RWPE1 (cell line): ENCODE measurements around the gene ATP8A1.

Source experiments
- CTCF ChIA-PET: fragments of 350-600 bp; sonication (Branson Sonifier 250); formaldehyde crosslinking; extraction: SDS; loops from one replicate; lab custom pipeline; 2021; lab: Yijun Ruan, JAX
- POLR2A ChIA-PET: fragments of 400-600 bp; formaldehyde crosslinking; extraction: SDS; loops from one replicate; lab custom pipeline; 2020; ENCODE audit warnings: antibody characterized with exemption; ENCODE audit not compliant: low non-redundant PET; lab: Yijun Ruan, JAX
- DNase-seq: peaks from one replicate; pipeline ENCODE4 v3.0.0; 2012; ENCODE audit warnings: low spot score
- H3K27ac ChIP-seq: fragments of 450-650 bp; 2 replicates; pipeline ENCODE4 v1.5.1; 2017
- CTCF ChIP-seq: fragments of 450-650 bp; conservative IDR thresholded peaks from 2 replicates; pipeline ENCODE4 v1.5.1; 2017; ENCODE audit warnings: low read depth, mild to moderate bottlenecking

ATP8A1 gene

GRCh38 chr4:42570221-42570620 is 86.7 kb downstream of the ATP8A1 start:
- no peak for TF ChIP-seq CTCF
- no peak overlapping the region for H3K27ac ChIP-seq
- POLR2A ChIA-PET, result no interaction called here
- DNase-seq, result no peak
- CTCF ChIA-PET, result no interaction called here

DNA sequence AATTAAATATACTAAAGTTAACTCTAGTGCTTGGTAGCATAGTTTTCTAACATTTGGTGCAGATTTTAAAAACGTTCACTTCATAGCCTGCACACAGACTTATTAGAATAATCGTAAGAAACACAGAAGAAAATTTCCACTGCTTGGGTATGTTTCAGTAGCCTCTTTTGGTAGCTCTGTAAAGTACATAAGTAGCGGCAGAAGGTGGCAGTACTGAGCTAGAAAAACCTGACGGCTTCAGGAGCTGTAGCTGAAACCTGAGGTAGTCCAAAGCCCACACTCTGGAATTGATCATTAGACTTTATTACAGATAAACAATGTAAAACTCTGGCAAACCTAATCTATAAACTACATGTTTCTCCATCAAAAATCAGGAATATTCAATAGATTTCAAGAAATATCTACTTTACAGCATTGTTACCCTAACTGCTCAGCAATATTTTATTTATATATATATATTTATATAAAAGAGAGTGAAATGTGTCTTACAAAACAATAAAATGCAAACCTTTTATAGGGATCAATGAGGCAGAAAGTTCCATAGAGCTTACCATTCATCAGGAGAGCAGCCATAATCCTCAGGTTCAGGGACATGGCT is 88.2 kb downstream of the ATP8A1 start:
- POLR2A ChIA-PET, result no interaction called here
- TF ChIP-seq CTCF, result peak; percentile 69
- CTCF ChIA-PET, result interaction anchor here (0.6 to 1.4 kb wide), 8 partner anchors 172 to 971 kb away, joined by 3 to 5 read pairs (median 4); no protein-coding TSS in a partner anchor
- H3K27ac ChIP-seq, result no peak overlapping the region
- DNase-seq, result peak; percentile 42

DNA sequence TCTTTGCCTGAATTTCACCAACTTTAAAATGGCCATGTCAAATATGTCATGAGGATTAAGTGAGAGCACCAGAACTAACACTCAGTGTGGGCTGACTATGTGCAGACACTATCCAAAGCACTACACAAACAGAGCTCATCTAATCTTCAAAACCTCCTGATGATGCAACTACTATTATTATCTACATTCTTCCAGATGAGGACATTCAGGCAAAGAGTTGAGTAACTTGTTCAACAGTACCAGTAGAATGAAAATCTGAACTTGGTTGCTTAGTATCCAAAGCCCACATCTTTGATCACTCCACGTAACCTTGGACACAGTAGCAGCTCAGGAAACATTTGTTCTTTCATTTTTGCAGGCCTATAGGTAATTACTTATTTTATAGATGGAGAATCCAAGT is 90.1 kb downstream of the ATP8A1 start:
- POLR2A ChIA-PET, result no interaction called here
- TF ChIP-seq CTCF, result no peak
- DNase-seq, result no peak
- CTCF ChIA-PET, result interaction anchor here (0.6 to 0.8 kb wide), 2 partner anchors 9 to 88 kb away, joined by 5 read pairs; no protein-coding TSS in a partner anchor
- H3K27ac ChIP-seq, result no peak overlapping the region

- no peak overlapping the region for H3K27ac ChIP-seq
- CTCF ChIA-PET, result no interaction called here
- no peak for TF ChIP-seq CTCF
- POLR2A ChIA-PET, result no interaction called here
- no peak for DNase-seq
These were observed 94.9 kb downstream of the ATP8A1 start for GRCh38 chr4:42562016-42562415.

DNA sequence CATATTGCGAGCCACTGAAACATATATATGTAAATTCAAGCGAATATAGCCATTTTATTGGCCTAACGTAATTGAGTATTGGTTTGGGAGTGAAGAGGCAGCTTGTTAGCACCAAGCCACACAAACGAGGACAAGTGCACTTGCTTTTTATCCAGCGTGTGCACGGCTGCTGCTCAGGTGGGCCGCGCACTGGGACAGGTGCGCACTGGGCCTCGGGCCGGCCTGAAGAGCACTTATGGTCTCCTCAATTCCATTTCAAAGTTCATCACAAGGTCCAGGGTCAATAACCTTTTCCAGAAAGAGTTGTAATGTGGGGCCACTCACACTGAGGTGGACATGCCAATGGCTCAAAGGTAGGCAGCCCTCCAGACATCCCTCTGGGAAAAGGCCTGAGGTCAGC is 95.9 kb downstream of the ATP8A1 start:
- H3K27ac ChIP-seq, result no peak overlapping the region
- CTCF ChIA-PET, result no interaction called here
- TF ChIP-seq CTCF, result no peak
- POLR2A ChIA-PET, result no interaction called here
- DNase-seq, result no peak

DNA sequence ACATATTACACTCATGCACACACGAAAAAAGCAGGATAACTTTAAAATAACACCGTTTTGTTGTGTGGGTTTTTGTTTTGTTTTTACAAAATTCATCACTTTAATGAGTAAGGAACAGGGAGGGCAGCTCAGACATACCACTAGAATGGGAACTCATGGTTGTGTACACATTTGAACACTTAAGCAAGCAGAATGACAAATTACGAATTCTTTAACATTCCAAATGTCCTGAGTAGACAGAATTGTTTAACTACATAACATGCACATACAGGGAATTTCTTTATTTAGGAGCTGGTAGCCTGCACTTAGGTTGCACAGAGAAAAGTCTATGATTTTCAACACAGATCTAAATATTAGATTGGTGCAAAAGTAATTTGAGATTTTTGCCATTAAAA is 96.4 kb downstream of the ATP8A1 start:
- CTCF ChIA-PET, result no interaction called here
- POLR2A ChIA-PET, result no interaction called here

More for the DNA sequence above, 96.4 kb downstream of the ATP8A1 start:
- DNase-seq, result no peak
- H3K27ac ChIP-seq, result no peak overlapping the region
- TF ChIP-seq CTCF, result no peak
